GM10248 (cell line): ENCODE data around the gene KCNQ4.

Experiments used
- CTCF ChIA-PET: fragments of 300-600 bp; sonication (Branson Sonifier 250); formaldehyde crosslinking; extraction: SDS; loops from one replicate; lab custom pipeline; 2021; ENCODE audit warnings: antibody characterized with exemption; lab: Yijun Ruan, JAX
- POLR2A ChIA-PET: fragments of 350-650 bp; sonication (Branson Sonifier 250); formaldehyde crosslinking; extraction: SDS; loops from one replicate; lab custom pipeline; 2020; ENCODE audit warnings: antibody characterized with exemption; lab: Yijun Ruan, JAX
- DNase-seq: peaks from one replicate; pipeline ENCODE4 v3.0.0; 2012; ENCODE audit errors: extremely low spot score
- CTCF ChIP-seq: IDR thresholded peaks from 2 replicates; pipeline ENCODE4 v1.5.1; 2012; ENCODE audit warnings: mild to moderate bottlenecking, low read depth; ENCODE audit errors: extremely low read depth, missing control alignments, control extremely low read depth

The KCNQ4 gene

GRCh38 chr1:40758578-40759343 lies 24.8 kb upstream of the KCNQ4 start:
- POLR2A ChIA-PET, result interaction anchor here (0.6 kb wide), 1 partner anchor 585 kb away, joined by 4 read pairs; no protein-coding TSS in a partner anchor
- no peak for TF ChIP-seq CTCF
- DNase-seq, result no peak
- CTCF ChIA-PET, result interaction anchor here (3.0 to 15.4 kb wide), 2 partner anchors 11 to 15 kb away, joined by 11 to 232 read pairs; no protein-coding TSS in a partner anchor

GRCh38 chr1:40760984-40761383 lies 22.6 kb upstream of the KCNQ4 start:
- no peak for TF ChIP-seq CTCF
- CTCF ChIA-PET, result interaction anchor here (15.4 kb wide), 1 partner anchor 13 kb away, joined by 232 read pairs; no protein-coding TSS in a partner anchor
- POLR2A ChIA-PET, result no interaction called here
- no peak for DNase-seq

GRCh38 chr1:40762144-40762923 lies 21.3 kb upstream of the KCNQ4 start:
- TF ChIP-seq CTCF, result no peak
- CTCF ChIA-PET, result interaction anchor here (0.8 to 15.4 kb wide), 2 partner anchors 12 to 28 kb away, joined by 3 to 232 read pairs; no protein-coding TSS in a partner anchor
- POLR2A ChIA-PET, result no interaction called here
- DNase-seq, result peak; percentile 56

- ChIA-PET POLR2A (interaction anchor here (1.5 kb wide), 1 partner anchor 73 kb away, joined by 4 read pairs; the partner anchor contains the start of gene NFYC), CTCF (interaction anchor here (0.9 to 15.4 kb wide), 9 partner anchors 8 to 189 kb away, joined by 3 to 232 read pairs (median 6); no protein-coding TSS in a partner anchor)
- no peak for TF ChIP-seq CTCF
- DNase-seq, result peak; percentile 47
Measured at GRCh38 chr1:40763742-40764532, 19.6 kb upstream of the KCNQ4 start.

- ChIA-PET CTCF (interaction anchor here (0.9 to 15.4 kb wide), 14 partner anchors 9 to 239 kb away, joined by 3 to 232 read pairs (median 3); partner anchors contain the start of gene CTPS1), POLR2A (interaction anchor here (1.5 kb wide), 1 partner anchor 74 kb away, joined by 4 read pairs; the partner anchor contains the start of gene NFYC)
- DNase-seq, result no peak
- no peak for TF ChIP-seq CTCF
Measured at GRCh38 chr1:40764981-40765380, 18.6 kb upstream of the KCNQ4 start.

- POLR2A ChIA-PET, result no interaction called here
- DNase-seq, result no peak
- TF ChIP-seq CTCF, result no peak
- CTCF ChIA-PET, result interaction anchor here (1.1 to 15.4 kb wide), 6 partner anchors 8 to 238 kb away, joined by 3 to 232 read pairs (median 6); no protein-coding TSS in a partner anchor
Measured at GRCh38 chr1:40766017-40766416, 17.6 kb upstream of the KCNQ4 start.
